A673 (cell line): Measurements from ENCODE around the gene NFASC.

Experiments
- CTCF ChIP-seq: fragments of 300-800, 200-600 bp; sonication (generic); conservative IDR thresholded peaks from 2 replicates; pipeline ENCODE4 v1.5.1; 2017; ENCODE audit warnings: low read depth, mild to moderate bottlenecking, antibody characterized with exemption, low read length, moderate library complexity, mixed read lengths
- EZH2 ChIP-seq: fragments of 200-600 bp; sonication (generic); IDR thresholded peaks from 2 replicates; pipeline ENCODE4 v1.6.1; 2017; ENCODE audit warnings: borderline replicate concordance, low read depth, mild to moderate bottlenecking, mixed read lengths, antibody characterized with exemption, low read length; ENCODE audit not compliant: poor library complexity, severe bottlenecking

GRCh38 chr1:204837440-204838084, 33.1 kb upstream of the NFASC start:
- no peak for TF ChIP-seq CTCF
- no peak for TF ChIP-seq EZH2
